D721Med (cell line): Measurements from ENCODE around the gene CHRM2.

Experiments
- DNase-seq: peaks from one replicate; pipeline ENCODE4 v3.0.0; 2011; ENCODE audit warnings: low spot score; ENCODE audit not compliant: insufficient read length
- FAIRE-seq: peaks from 2 replicates; lab custom pipeline; 2011; peaks lifted over from hg19 to GRCh38; lab: Jason Lieb, UNC
- TF ChIP-seq, protein P1 (sequence below): IDR thresholded peaks from 2 replicates; pipeline ENCODE4 v1.5.1; 2012; ENCODE audit warnings: mild to moderate bottlenecking, control low read depth; ENCODE audit not compliant: insufficient read depth; ENCODE audit errors: missing control alignments

CHRM2 gene

DNA sequence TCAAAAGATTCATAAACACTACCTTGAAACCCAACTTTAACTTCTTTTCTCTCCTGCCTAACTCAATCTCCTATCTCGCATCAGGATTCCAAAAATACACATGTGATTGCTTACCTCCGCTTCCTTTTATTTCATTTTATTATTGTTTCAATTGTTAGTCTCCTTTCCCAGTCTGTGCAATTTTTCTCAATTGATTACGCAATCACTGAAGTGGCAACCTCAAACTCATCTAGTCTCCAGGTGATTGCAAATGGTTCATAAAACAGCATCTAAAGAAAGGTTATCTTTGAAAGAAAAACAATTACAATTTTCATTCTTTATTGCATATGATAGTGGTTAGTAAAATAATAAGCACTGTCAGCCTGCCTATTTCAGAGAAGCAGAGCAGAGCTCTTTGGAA is 45.6 kb downstream of the CHRM2 start:
- FAIRE-seq (no peak), DNase-seq (no peak)
- TF ChIP-seq, protein P1, sequence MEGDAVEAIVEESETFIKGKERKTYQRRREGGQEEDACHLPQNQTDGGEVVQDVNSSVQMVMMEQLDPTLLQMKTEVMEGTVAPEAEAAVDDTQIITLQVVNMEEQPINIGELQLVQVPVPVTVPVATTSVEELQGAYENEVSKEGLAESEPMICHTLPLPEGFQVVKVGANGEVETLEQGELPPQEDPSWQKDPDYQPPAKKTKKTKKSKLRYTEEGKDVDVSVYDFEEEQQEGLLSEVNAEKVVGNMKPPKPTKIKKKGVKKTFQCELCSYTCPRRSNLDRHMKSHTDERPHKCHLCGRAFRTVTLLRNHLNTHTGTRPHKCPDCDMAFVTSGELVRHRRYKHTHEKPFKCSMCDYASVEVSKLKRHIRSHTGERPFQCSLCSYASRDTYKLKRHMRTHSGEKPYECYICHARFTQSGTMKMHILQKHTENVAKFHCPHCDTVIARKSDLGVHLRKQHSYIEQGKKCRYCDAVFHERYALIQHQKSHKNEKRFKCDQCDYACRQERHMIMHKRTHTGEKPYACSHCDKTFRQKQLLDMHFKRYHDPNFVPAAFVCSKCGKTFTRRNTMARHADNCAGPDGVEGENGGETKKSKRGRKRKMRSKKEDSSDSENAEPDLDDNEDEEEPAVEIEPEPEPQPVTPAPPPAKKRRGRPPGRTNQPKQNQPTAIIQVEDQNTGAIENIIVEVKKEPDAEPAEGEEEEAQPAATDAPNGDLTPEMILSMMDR = no peak

DNA sequence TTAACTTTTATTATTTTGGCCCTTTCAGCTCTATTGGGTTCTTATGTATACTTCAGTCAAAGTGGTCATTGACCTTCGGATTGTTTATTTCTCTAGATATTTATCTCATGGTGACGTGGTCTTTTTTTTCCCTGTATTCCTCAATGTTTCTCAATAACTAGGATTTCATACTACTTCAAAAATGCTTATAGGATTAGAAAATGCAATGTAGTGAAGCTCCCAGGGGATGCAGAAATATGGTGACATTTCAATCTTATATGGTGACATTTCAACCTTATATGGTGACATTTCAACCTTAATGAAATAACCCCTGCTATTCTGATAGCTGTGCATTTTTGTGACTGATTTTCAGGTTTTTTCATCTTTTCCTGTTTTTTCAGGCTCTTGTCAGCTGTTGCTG is 51.4 kb downstream of the CHRM2 start:
- DNase-seq (no peak), FAIRE-seq (no peak)
- TF ChIP-seq, protein P1 = no peak

DNA sequence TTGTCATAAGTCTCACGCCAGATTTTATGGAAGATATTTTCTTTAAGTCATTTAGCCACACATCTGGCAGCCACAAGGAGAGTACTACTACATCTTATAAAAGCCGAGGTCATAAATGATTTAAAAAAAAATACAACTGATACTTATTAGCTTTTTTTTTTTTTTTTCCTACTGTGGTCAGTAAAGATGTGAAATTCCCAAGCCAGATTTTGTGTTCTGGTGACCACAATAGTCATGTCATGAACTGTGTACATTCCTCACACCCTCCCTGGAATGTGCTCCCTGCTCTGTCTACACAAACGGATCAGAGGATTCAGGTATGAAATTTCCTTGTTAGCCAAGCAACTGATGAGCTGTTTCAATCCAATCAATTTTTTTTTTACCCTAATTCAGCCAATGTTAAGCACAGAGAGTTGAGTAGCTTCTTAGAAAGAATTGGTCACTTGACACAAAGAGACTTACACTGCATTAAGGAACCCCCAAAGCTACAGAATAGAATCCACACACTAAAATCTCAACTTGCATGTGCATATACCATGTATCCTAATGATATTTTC is 54.7 kb downstream of the CHRM2 start:
- TF ChIP-seq, protein P1 = no peak

DNA sequence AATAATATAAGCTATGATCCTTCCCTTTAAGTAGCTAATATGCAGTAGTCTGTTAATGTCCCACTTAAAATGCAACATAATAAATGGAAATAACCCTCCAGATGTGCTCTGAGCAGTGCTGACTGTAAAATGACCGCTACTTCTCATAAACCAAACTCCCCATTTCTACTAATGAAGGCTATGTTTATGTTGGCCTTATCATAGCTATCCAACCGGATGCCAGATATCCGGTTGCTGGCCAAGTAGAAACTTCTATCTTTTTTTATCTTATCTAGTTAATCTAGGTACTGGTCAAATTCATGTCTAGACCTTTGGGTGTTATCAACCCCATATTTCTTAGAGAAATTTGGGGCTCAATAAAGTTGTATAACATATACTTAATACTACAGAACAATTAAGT is 56.6 kb downstream of the CHRM2 start:
- FAIRE-seq (no peak), DNase-seq (no peak)
- TF ChIP-seq, protein P1 = no peak

More for the DNA sequence above, 54.7 kb downstream of the CHRM2 start:
- DNase-seq (no peak), FAIRE-seq (no peak)

DNA sequence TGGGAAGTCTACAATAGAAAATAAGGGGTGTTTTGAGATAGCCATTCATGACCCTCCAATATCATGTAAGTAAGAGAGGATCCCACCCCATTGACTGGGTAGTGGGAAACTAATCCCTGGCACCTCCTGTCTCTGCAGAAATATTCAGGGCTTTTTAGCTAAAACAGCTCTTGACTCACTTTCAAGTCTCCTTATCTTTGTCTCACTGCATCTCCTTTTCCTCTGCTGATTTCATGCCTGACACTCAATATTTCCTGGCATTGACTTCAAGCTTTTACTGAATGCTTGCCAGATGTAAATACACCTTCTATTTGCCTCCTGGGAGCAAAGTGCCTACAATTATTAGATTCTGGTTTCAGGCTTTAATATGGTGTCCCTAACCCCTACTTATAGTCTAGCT is 57.1 kb downstream of the CHRM2 start:
- DNase-seq (no peak), FAIRE-seq (no peak)
- TF ChIP-seq, protein P1 = no peak

DNA sequence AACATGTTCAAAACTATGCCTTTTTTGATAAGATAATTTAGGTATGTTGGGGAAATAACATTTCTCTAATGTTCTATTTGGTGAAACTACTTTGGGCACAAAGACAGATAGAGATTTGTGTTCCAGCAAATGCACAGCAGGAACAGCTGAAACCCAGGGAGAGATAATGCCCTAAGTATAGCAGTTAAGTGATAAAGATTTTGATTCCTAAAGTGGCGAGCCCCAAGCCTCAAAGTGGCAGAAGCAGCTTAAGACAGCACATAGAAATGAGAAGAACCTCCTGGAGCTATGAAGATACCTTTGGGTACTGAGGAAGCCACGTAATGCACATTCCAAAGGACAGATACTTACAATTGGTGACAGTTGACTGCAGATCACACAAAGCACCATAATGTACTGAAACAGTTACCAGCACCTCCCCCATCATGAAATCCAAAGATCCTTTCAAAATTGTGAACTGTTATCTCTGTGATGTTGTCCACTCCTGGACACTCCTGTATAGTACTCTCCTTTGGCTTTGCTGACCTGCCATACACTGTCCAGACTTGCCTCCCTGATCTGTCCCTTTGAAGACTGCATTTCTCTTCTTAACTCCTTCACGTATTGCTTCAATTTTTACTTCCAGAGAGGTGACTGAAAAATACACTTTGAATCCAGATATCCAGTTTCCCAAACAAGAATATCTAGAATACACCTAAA is 62.9 kb downstream of the CHRM2 start:
- no peak for FAIRE-seq
- no peak for DNase-seq
- TF ChIP-seq, protein P1 = no peak

DNA sequence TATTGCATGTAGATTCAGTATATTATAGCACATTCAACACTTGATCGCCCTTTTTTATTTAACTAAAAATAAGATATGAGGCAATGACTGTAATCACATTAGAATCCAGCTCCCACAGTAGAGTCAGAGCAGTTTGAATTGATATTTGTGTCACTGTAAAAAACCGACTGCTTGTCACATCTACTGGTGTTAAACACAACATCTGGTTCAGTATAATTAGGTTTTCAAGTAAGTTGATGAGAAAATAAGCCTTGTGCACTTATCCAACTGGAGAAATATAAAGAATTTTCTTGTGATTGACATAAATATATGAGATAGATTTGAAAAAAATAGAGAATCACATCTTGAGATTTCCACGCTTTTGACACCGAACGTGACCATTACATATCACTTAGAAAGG is 69.0 kb downstream of the CHRM2 start:
- FAIRE-seq = no peak
- TF ChIP-seq, protein P1 = no peak
- DNase-seq = no peak
